SK-N-MC (cell line): ENCODE results near the gene ORAI2.

ENCODE experiments used
- EZH2 ChIP-seq: fragments of 200-600 bp; sonication (generic); IDR thresholded peaks from one replicate; pipeline ENCODE4 v1.6.1; 2017; ENCODE audit warnings: antibody characterized with exemption
- FOXP2 ChIP-seq: optimal IDR thresholded peaks from 2 replicates; pipeline ENCODE3; 2011; ENCODE audit warnings: mild to moderate bottlenecking, moderate library complexity; ENCODE audit not compliant: insufficient read depth; ENCODE audit errors: extremely low read length, control extremely low read depth
- POLR2AphosphoS5 ChIP-seq: IDR thresholded peaks from 2 replicates; pipeline ENCODE4 v1.6.1; 2012; ENCODE audit warnings: mild to moderate bottlenecking, low read depth, low read length, borderline replicate concordance

DNA sequence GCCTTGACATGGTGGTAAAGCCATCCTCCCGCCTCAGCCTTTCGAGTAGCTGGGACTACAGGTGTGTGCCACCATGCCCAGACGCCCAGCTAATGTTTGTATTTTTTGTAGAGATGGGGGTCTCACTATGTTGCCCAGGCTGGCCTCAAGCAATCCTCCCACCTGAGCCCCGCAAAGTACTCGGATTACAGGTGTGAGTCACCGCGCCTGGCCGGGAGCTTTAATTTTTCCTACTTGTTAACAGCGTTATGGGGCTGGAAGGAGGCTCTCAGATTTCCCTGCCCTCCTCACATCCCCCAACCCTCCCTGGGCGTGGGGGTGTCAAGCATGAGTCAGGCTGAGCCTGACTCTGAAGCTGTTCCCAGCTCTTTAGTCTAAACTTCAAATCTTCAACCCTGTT lies 23.0 kb downstream of the ORAI2 start:
- TF ChIP-seq FOXP2: no peak
- no peak for TF ChIP-seq EZH2
- TF ChIP-seq POLR2AphosphoS5: no peak
